ENCODE data around the gene NAP1L1. TPM values are rescaled to one million over a fixed set of nuclear protein-coding genes. Genes with fewer than 3 reads are reported as not detected.

Gene NAP1L1
- total and polyA plus RNA-seq, 8 donors: 413 to 1,106 (median 934) TPM

GRCh38 chr12:76073561-76073960 is 10.9 kb downstream of the NAP1L1 start:
- H3K9me3 ChIP-seq: no peaks in the 10 kb centered on the region
- intact Hi-C loops (cut with DNase I): no loop called here
- no peak for DNase-seq

DNA sequence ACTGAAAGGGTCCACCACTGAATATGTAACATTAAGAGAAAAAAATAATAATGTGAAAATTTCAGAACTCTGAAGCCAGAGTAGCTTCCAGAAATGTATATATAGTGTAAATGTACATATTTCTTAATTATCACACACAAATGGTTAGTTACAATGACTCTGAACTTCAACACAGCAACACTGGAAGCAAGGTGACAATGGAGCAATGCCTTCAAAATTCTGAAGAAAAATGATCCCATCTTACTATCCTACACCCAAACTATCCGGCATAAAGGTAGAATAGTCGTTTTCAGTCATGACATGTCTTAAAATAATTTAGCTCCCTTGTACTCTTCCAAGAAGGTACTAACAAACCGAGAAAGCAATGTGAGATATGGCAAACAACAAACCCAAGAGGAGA is 11.9 kb downstream of the NAP1L1 start:
- Histone ChIP-seq H3K27me3 (no peaks in the 10 kb centered on the region), H3K36me3 (peaks cover 0 to 19% of the 10 kb centered on the region in 2 donors), H3K4me1 (peaks cover 0 to 11% of the 10 kb centered on the region in 2 donors), H3K4me3 (no peak overlapping the region), H3K9me3 (no peaks in the 10 kb centered on the region), H3K27ac (no peak overlapping the region)
- DNase-seq: no peak
- ATAC-seq: no peak
- intact Hi-C loops (cut with DNase I): no loop called here
- TF ChIP-seq CTCF (IDR thresholded peaks at IDR 0.05): no peak

More at GRCh38 chr12:76073561-76073960, 10.9 kb downstream of the NAP1L1 start:
- H3K36me3 ChIP-seq: peaks cover 0 to 13% of the 10 kb centered on the region in 2 donors
- H3K4me3 ChIP-seq: no peak overlapping the region
- no peak for ATAC-seq
- peaks cover 0 to 14% of the 10 kb centered on the region in 2 donors for H3K4me1 ChIP-seq
- H3K27me3 ChIP-seq: no peaks in the 10 kb centered on the region
- no peak for TF ChIP-seq CTCF (IDR thresholded peaks at IDR 0.05)
- no peak overlapping the region for H3K27ac ChIP-seq

DNA sequence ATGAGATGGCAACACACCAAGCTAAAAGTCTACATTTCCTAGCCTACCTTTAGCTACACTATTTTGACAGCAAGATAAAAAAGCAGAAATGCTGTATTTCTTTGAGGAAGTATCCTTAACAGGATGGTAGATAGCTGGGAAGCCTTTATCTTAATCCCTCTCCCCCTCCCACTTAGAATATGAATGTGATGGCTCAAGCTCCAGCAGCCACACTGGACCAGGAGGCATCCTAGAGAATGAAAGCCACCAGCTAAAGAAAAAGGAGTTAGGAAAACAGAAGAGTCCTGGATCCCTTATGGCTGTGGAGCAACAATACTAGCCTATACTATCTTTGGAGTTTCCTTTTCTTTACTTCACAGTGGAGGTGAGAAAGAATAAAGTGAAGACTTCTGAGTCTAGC is 15.1 kb downstream of the NAP1L1 start:
- intact Hi-C loops (cut with DNase I): loop anchor here in 1 of 2 donors (10.0 kb wide), 1 partner anchor 275 kb away; the partner anchor contains the start of gene BBS10
- no peak for ATAC-seq
- Histone ChIP-seq H3K27me3 (no peaks in the 10 kb centered on the region), H3K9me3 (peaks cover 0 to 15% of the 10 kb centered on the region in 2 donors), H3K36me3 (peaks cover 0 to 46% of the 10 kb centered on the region in 2 donors), H3K4me3 (no peak overlapping the region), H3K27ac (no peak overlapping the region), H3K4me1 (peaks cover 0 to 4% of the 10 kb centered on the region in 2 donors)
- no peak for TF ChIP-seq CTCF (IDR thresholded peaks at IDR 0.05)
- no peak for DNase-seq

GRCh38 chr12:76065917-76066316 is 18.6 kb downstream of the NAP1L1 start:
- Histone ChIP-seq H3K9me3 (peaks cover 0 to 19% of the 10 kb centered on the region in 2 donors), H3K36me3 (peaks cover 0 to 65% of the 10 kb centered on the region in 2 donors), H3K27me3 (no peaks in the 10 kb centered on the region), H3K4me1 (peaks cover 0 to 4% of the 10 kb centered on the region in 2 donors), H3K4me3 (no peak overlapping the region), H3K27ac (no peak overlapping the region)
- DNase-seq: no peak
- no peak for ATAC-seq
- intact Hi-C loops (cut with DNase I): loop anchor here in 1 of 2 donors (10.0 kb wide), 1 partner anchor 279 kb away; the partner anchor contains the start of gene BBS10
- TF ChIP-seq CTCF (IDR thresholded peaks at IDR 0.05): no peak

GRCh38 chr12:76064904-76065303 is 19.6 kb downstream of the NAP1L1 start:
- peaks cover 0 to 19% of the 10 kb centered on the region in 2 donors for H3K9me3 ChIP-seq
- H3K36me3 ChIP-seq: peaks cover 0 to 69% of the 10 kb centered on the region in 2 donors
- no peak overlapping the region for H3K4me3 ChIP-seq
- intact Hi-C loops (cut with DNase I): loop anchor here in 1 of 2 donors (10.0 kb wide), 1 partner anchor 280 kb away; the partner anchor contains the start of gene BBS10
- H3K27me3 ChIP-seq: no peaks in the 10 kb centered on the region
- DNase-seq: no peak
- peaks cover 0 to 13% of the 10 kb centered on the region in 2 donors for H3K4me1 ChIP-seq
- no peak for ATAC-seq
- H3K27ac ChIP-seq: no peak overlapping the region
- no peak for TF ChIP-seq CTCF (IDR thresholded peaks at IDR 0.05)

Data from left lung (tissue), 10 donors.